ENCODE measurements around the gene SMPDL3B.
"Not testable (repeated sequence)": the region's sequence is repeated elsewhere in the genome, so short reads cannot be mapped to it uniquely, and the experiment has no call there.

SMPDL3B gene

GRCh38 chr1:27966402-27967105 lies 31.8 kb downstream of the SMPDL3B start:
- in situ Hi-C loops (cut with MboI; ENCODE audit: low pct_unique_long_range_greater_than_20kb, low sequenced_read_pairs): no loop called here

GRCh38 chr1:27967106-27967883 lies 32.5 kb downstream of the SMPDL3B start:
- in situ Hi-C loops (cut with MboI; ENCODE audit: low pct_unique_long_range_greater_than_20kb, low sequenced_read_pairs): no loop called here
- DNase-seq: no peak

More at GRCh38 chr1:27966402-27967105, 31.8 kb downstream of the SMPDL3B start:
- DNase-seq: no peak

- DNase-seq: no peak
- in situ Hi-C loops (cut with MboI; ENCODE audit: low pct_unique_long_range_greater_than_20kb, low sequenced_read_pairs): no loop called here
These were observed 33.2 kb downstream of the SMPDL3B start for GRCh38 chr1:27967884-27968466.

- DNase-seq: no peak
- in situ Hi-C loops (cut with MboI; ENCODE audit: low pct_unique_long_range_greater_than_20kb, low sequenced_read_pairs): no loop called here
These were observed 33.9 kb downstream of the SMPDL3B start for GRCh38 chr1:27968692-27969091.

GRCh38 chr1:27970401-27970800 lies 35.6 kb downstream of the SMPDL3B start:
- DNase-seq: no peak
- in situ Hi-C loops (cut with MboI; ENCODE audit: low pct_unique_long_range_greater_than_20kb, low sequenced_read_pairs): no loop called here

GRCh38 chr1:27971674-27972073 lies 36.9 kb downstream of the SMPDL3B start:
- DNase-seq: no peak
- in situ Hi-C loops (cut with MboI; ENCODE audit: low pct_unique_long_range_greater_than_20kb, low sequenced_read_pairs): no loop called here

GRCh38 chr1:27972141-27972540 lies 37.3 kb downstream of the SMPDL3B start:
- in situ Hi-C loops (cut with MboI; ENCODE audit: low pct_unique_long_range_greater_than_20kb, low sequenced_read_pairs): no loop called here
- DNase-seq: no peak

- in situ Hi-C loops (cut with MboI; ENCODE audit: low pct_unique_long_range_greater_than_20kb, low sequenced_read_pairs): no loop called here
- no peak for DNase-seq
These were observed 39.1 kb downstream of the SMPDL3B start for GRCh38 chr1:27973771-27974416.

- DNase-seq: no peak
- in situ Hi-C loops (cut with MboI; ENCODE audit: low pct_unique_long_range_greater_than_20kb, low sequenced_read_pairs): no loop called here
These were observed 39.6 kb downstream of the SMPDL3B start for GRCh38 chr1:27974417-27974781.

GRCh38 chr1:27979151-27979858 lies 44.5 kb downstream of the SMPDL3B start:
- DNase-seq: peak; percentile 65
- in situ Hi-C loops (cut with MboI; ENCODE audit: low pct_unique_long_range_greater_than_20kb, low sequenced_read_pairs): loop anchor here (25.0 kb wide), 1 partner anchor 117 kb away; the partner anchor contains the start of gene THEMIS2

- in situ Hi-C loops (cut with MboI; ENCODE audit: low pct_unique_long_range_greater_than_20kb, low sequenced_read_pairs): loop anchor here (25.0 kb wide), 1 partner anchor 118 kb away; the partner anchor contains the start of gene THEMIS2
- no peak for DNase-seq
These were observed 45.0 kb downstream of the SMPDL3B start for GRCh38 chr1:27979859-27980201.

- in situ Hi-C loops (cut with MboI; ENCODE audit: low pct_unique_long_range_greater_than_20kb, low sequenced_read_pairs): loop anchor here (25.0 kb wide), 1 partner anchor 118 kb away; the partner anchor contains the start of gene THEMIS2
- no peak for DNase-seq
These were observed 45.5 kb downstream of the SMPDL3B start for GRCh38 chr1:27980216-27980845.

GRCh38 chr1:27981145-27981544 lies 46.3 kb downstream of the SMPDL3B start:
- DNase-seq: no peak
- in situ Hi-C loops (cut with MboI; ENCODE audit: low pct_unique_long_range_greater_than_20kb, low sequenced_read_pairs): loop anchor here (25.0 kb wide), 1 partner anchor 119 kb away; the partner anchor contains the start of gene THEMIS2

GRCh38 chr1:27990920-27991537 lies 56.2 kb downstream of the SMPDL3B start:
- in situ Hi-C loops (cut with MboI; ENCODE audit: low pct_unique_long_range_greater_than_20kb, low sequenced_read_pairs): loop anchor here (25.0 kb wide), 1 partner anchor 129 kb away; the partner anchor contains the start of gene THEMIS2
- DNase-seq: no peak

- peak; percentile 46 for DNase-seq
- in situ Hi-C loops (cut with MboI; ENCODE audit: low pct_unique_long_range_greater_than_20kb, low sequenced_read_pairs): loop anchor here (25.0 kb wide), 1 partner anchor 130 kb away; the partner anchor contains the start of gene THEMIS2
These were observed 57.5 kb downstream of the SMPDL3B start for GRCh38 chr1:27992276-27992675.

- in situ Hi-C loops (cut with MboI; ENCODE audit: low pct_unique_long_range_greater_than_20kb, low sequenced_read_pairs): loop anchor here (25.0 kb wide), 1 partner anchor 131 kb away; the partner anchor contains the start of gene THEMIS2
- DNase-seq: no peak
These were observed 58.4 kb downstream of the SMPDL3B start for GRCh38 chr1:27993241-27993640.

- in situ Hi-C loops (cut with MboI; ENCODE audit: low pct_unique_long_range_greater_than_20kb, low sequenced_read_pairs): loop anchor here (25.0 kb wide), 1 partner anchor 132 kb away; the partner anchor contains the start of gene THEMIS2
- DNase-seq: peak; percentile 47
These were observed 59.3 kb downstream of the SMPDL3B start for GRCh38 chr1:27994060-27994459.

GRCh38 chr1:27994526-27994925 lies 59.7 kb downstream of the SMPDL3B start:
- in situ Hi-C loops (cut with MboI; ENCODE audit: low pct_unique_long_range_greater_than_20kb, low sequenced_read_pairs): loop anchor here (25.0 kb wide), 1 partner anchor 132 kb away; the partner anchor contains the start of gene THEMIS2
- DNase-seq: not testable (repeated sequence)

Data from KBM-7 (cell line).